ENCODE data around the gene HTR3E. TPM values are rescaled to one million over a fixed set of nuclear protein-coding genes. Genes with fewer than 3 reads are reported as not detected.
A peak's percentile ranks its signal among the peaks of the same experiment; 100 is the strongest.

The HTR3E gene
- total RNA-seq, 2 experiments from 2014 or later = not detected

GRCh38 chr3:184082034-184082433, 14.8 kb upstream of the HTR3E start:
- no peak for TF ChIP-seq CTCF (IDR thresholded peaks at IDR 0.05)
- no peaks in the 10 kb centered on the region for H3K27me3 Mint-ChIP-seq
- H3K27ac Mint-ChIP-seq = no peak overlapping the region
- CTCF ChIA-PET = no interaction called here
- DNase-seq = no peak
- H3K4me1 Mint-ChIP-seq (ENCODE audit: low read depth) = peaks cover 6% of the 10 kb centered on the region
- H3K9me3 Mint-ChIP-seq = peaks cover 11% of the 10 kb centered on the region
- no peak for ATAC-seq
- intact Hi-C loops (cut with micrococcal nuclease) = no loop called here
- no peak overlapping the region for H3K4me3 Mint-ChIP-seq
- no peaks in the 10 kb centered on the region for H3K36me3 Mint-ChIP-seq (ENCODE audit: low read depth)
- POLR2A ChIA-PET = no interaction called here

- DNase-seq (no peak), ATAC-seq (no peak)
- Mint-ChIP-seq H3K36me3 (ENCODE audit: low read depth) (no peaks in the 10 kb centered on the region), H3K4me3 (no peak overlapping the region), H3K4me1 (ENCODE audit: low read depth) (peaks cover 6% of the 10 kb centered on the region), H3K27me3 (no peaks in the 10 kb centered on the region), H3K27ac (no peak overlapping the region), H3K9me3 (peaks cover 11% of the 10 kb centered on the region)
- ChIA-PET POLR2A (no interaction called here), CTCF (no interaction called here)
- no peak for TF ChIP-seq CTCF (IDR thresholded peaks at IDR 0.05)
- intact Hi-C loops (cut with micrococcal nuclease) = no loop called here
These were observed 14.4 kb upstream of the HTR3E start for GRCh38 chr3:184082465-184082864.

- Mint-ChIP-seq H3K27me3 (no peaks in the 10 kb centered on the region), H3K27ac (no peak overlapping the region), H3K4me1 (ENCODE audit: low read depth) (peaks cover 6% of the 10 kb centered on the region), H3K4me3 (no peak overlapping the region), H3K9me3 (peaks cover 11% of the 10 kb centered on the region), H3K36me3 (ENCODE audit: low read depth) (no peaks in the 10 kb centered on the region)
- DNase-seq = no peak
- no peak for TF ChIP-seq CTCF (IDR thresholded peaks at IDR 0.05)
- ATAC-seq = peak; percentile 64
- intact Hi-C loops (cut with micrococcal nuclease) = no loop called here
- ChIA-PET CTCF (no interaction called here), POLR2A (interaction anchor here (0.6 kb wide), 1 partner anchor 673 kb away, joined by 3 read pairs; no protein-coding TSS in a partner anchor)
These were observed 11.4 kb upstream of the HTR3E start for GRCh38 chr3:184085389-184085852.

- Mint-ChIP-seq H3K4me1 (ENCODE audit: low read depth) (no peaks in the 10 kb centered on the region), H3K9me3 (peaks cover 17% of the 10 kb centered on the region), H3K4me3 (no peak overlapping the region), H3K36me3 (ENCODE audit: low read depth) (no peaks in the 10 kb centered on the region), H3K27me3 (peaks cover 8% of the 10 kb centered on the region), H3K27ac (no peak overlapping the region)
- CTCF ChIA-PET = interaction anchor here (1.5 kb wide), 1 partner anchor 197 kb away, joined by 3 read pairs; no protein-coding TSS in a partner anchor
- TF ChIP-seq CTCF (IDR thresholded peaks at IDR 0.05) = no peak
- intact Hi-C loops (cut with micrococcal nuclease) = no loop called here
- no peak for DNase-seq
- no peak for ATAC-seq
- POLR2A ChIA-PET = no interaction called here
These were observed 4.7 kb upstream of the HTR3E start for GRCh38 chr3:184092199-184092598.

- ChIA-PET POLR2A (no interaction called here), CTCF (no interaction called here)
- no peaks in the 10 kb centered on the region for H3K36me3 Mint-ChIP-seq (ENCODE audit: low read depth)
- no peak overlapping the region for H3K27ac Mint-ChIP-seq
- H3K4me3 Mint-ChIP-seq = no peak overlapping the region
- intact Hi-C loops (cut with micrococcal nuclease) = no loop called here
- ATAC-seq (no peak), DNase-seq (no peak)
- H3K9me3 Mint-ChIP-seq = peaks cover 4% of the 10 kb centered on the region
- H3K4me1 Mint-ChIP-seq (ENCODE audit: low read depth) = no peaks in the 10 kb centered on the region
- no peak for TF ChIP-seq CTCF (IDR thresholded peaks at IDR 0.05)
- H3K27me3 Mint-ChIP-seq = peaks cover 5% of the 10 kb centered on the region
These were observed 692 bp downstream of the HTR3E start for GRCh38 chr3:184097556-184097955.

All from activated CD8-positive, alpha-beta T cell treated with anti-CD3 and anti-CD28 coated beads for 36 hours (primary cell).